HCT116 (cell line): Measurements from ENCODE around the gene ACSS1. TPM values are rescaled to one million over a fixed set of nuclear protein-coding genes. Genes with fewer than 3 reads are reported as not detected.

Source experiments
- ATAC-seq: fragments of 200-7000 bp; cut with Tn5 transposase; 2 replicates; pipeline ENCODE4 v1.9.1; 2020; ENCODE audit warnings: mild to moderate bottlenecking, moderate library complexity
- BruUV-seq: library from RNA; stranded (reverse); fragments of 400-500 nt; replicated peaks from 2 replicates; lab custom pipeline; 2021; lab: Mats Ljungman, UMichigan
- CTCF ChIA-PET: fragments of 300-600 bp; sonication (Branson Sonifier 250); formaldehyde crosslinking; loops from one replicate; lab custom pipeline; 2021; ENCODE audit warnings: antibody characterized with exemption; lab: Charles Lee
- POLR2A ChIA-PET: fragments of 300-600, 350-600 bp; sonication (Branson Sonifier 250); formaldehyde crosslinking; loops from one replicate; lab custom pipeline; 2021; ENCODE audit warnings: antibody characterized with exemption; lab: Charles Lee
- RAD21 ChIA-PET, 2 experiments: fragments of 300-600 bp; sonication (Branson Sonifier 250); formaldehyde crosslinking; loops; one replicate each; lab custom pipeline; 2023; ENCODE audit warnings: low total read pairs in 2 of 2; ENCODE audit not compliant: uncharacterized antibody in 2 of 2, unreplicated experiment in 2 of 2, low non-redundant PET in 1 of 2; lab: Charles Lee
- DNase-seq: peaks from one replicate; pipeline ENCODE4 v3.0.0-alpha.2; 2010; ENCODE audit warnings: low read depth, low spot score
- H2AFZ ChIP-seq: fragments of 200-600 bp; shearing (Covaris generic), sonication (generic); 2 replicates; pipeline ENCODE4 v1.6.1; 2017; ENCODE audit warnings: low read depth, mixed run types, mixed read lengths, antibody characterized with exemption, low read length; ENCODE audit not compliant: poor library complexity, severe bottlenecking
- H3K27ac ChIP-seq: 2 replicates; pipeline ENCODE4 v1.5.1; 2012; ENCODE audit warnings: low read depth, low read length
- H3K27me3 ChIP-seq: fragments of 200-600 bp; sonication (generic); 2 replicates; pipeline ENCODE4 v1.6.1; 2016; ENCODE audit warnings: mixed run types, low read length, mixed read lengths; ENCODE audit not compliant: insufficient read depth
- H3K36me3 ChIP-seq, 2 experiments: fragments of 200-500 bp in 1 of 2; fragments of 200-600 bp in 1 of 2; sonication (Bioruptor generic) in 1 of 2; sonication (generic) in 1 of 2; 2 replicates each; pipeline versions ENCODE4 v1.5.1 to v1.6.1; 2014 to 2016; ENCODE audit warnings: low read length in 2 of 2, inconsistent platforms in 1 of 2, mixed read lengths in 1 of 2, mixed run types in 1 of 2; ENCODE audit not compliant: insufficient read depth in 2 of 2, control insufficient read depth in 1 of 2
- H3K4me1 ChIP-seq, 2 experiments: fragments of 200-600 bp in 1 of 2; sonication (generic) in 1 of 2; 2 replicates each; pipeline versions ENCODE4 v1.5.1 to v1.6.1; 2012 to 2017; ENCODE audit warnings: low read length in 2 of 2, inconsistent platforms in 1 of 2, mild to moderate bottlenecking in 1 of 2, mixed read lengths in 1 of 2, mixed run types in 1 of 2, moderate library complexity in 1 of 2; ENCODE audit not compliant: insufficient read depth in 2 of 2, control insufficient read depth in 1 of 2
- H3K4me2 ChIP-seq: fragments of 200-600 bp; sonication (generic); 2 replicates; pipeline ENCODE4 v1.6.1; 2017; ENCODE audit warnings: mixed run types, low read length, mixed read lengths
- H3K4me3 ChIP-seq, 2 experiments: fragments of 200-600 bp in 1 of 2; sonication (generic) in 1 of 2; replicated peaks in 1 of 2; 2 replicates each; pipeline ENCODE4 v1.5.1; 2011 to 2016; ENCODE audit warnings: low read length in 2 of 2, control low read depth in 1 of 2, low read depth in 1 of 2, mild to moderate bottlenecking in 1 of 2, mixed read lengths in 1 of 2, mixed run types in 1 of 2
- H3K79me2 ChIP-seq: fragments of 200-600 bp; sonication (generic); 2 replicates; pipeline ENCODE4 v1.6.1; 2017; ENCODE audit warnings: mild to moderate bottlenecking, mixed run types, low read length, moderate library complexity, mixed read lengths; ENCODE audit not compliant: insufficient read depth
- H3K9ac ChIP-seq: fragments of 200-600 bp; sonication (generic); 2 replicates; pipeline ENCODE4 v1.6.1; 2016; ENCODE audit warnings: low read length, mixed read lengths
- H3K9me2 ChIP-seq: fragments of 200-600 bp; sonication (generic), shearing (Covaris generic); 2 replicates; pipeline ENCODE4 v1.6.1; 2017; ENCODE audit warnings: mixed run types, mild to moderate bottlenecking, moderate library complexity; ENCODE audit not compliant: insufficient read depth
- H3K9me3 ChIP-seq, 2 experiments: fragments of 200-500 bp in 1 of 2; fragments of 200-600 bp in 1 of 2; sonication (Bioruptor generic) in 1 of 2; sonication (generic) in 1 of 2; 2 replicates each; pipeline ENCODE4 v1.6.1; 2014 to 2017; ENCODE audit warnings: low read length in 2 of 2, mixed read lengths in 2 of 2, inconsistent platforms in 1 of 2, low read depth in 1 of 2, mild to moderate bottlenecking in 1 of 2, mixed run types in 1 of 2, moderate library complexity in 1 of 2; ENCODE audit not compliant: control insufficient read depth in 1 of 2, insufficient read depth in 1 of 2
- H4K20me1 ChIP-seq: fragments of 200-600 bp; sonication (generic), shearing (Covaris generic); 2 replicates; pipeline ENCODE4 v1.6.1; 2017; ENCODE audit warnings: mixed run types, mild to moderate bottlenecking, moderate library complexity; ENCODE audit not compliant: insufficient read depth
- CBX3 ChIP-seq: IDR thresholded peaks from 2 replicates; pipeline ENCODE4 v1.6.1; 2012; ENCODE audit warnings: low read depth
- CEBPB ChIP-seq: IDR thresholded peaks from 2 replicates; pipeline ENCODE4 v1.6.1; 2012; ENCODE audit warnings: low read depth
- CTCF ChIP-seq, 3 experiments: fragments of 200-600 bp in 1 of 3; sonication (generic) in 1 of 3; IDR thresholded peaks in 2 of 3; conservative IDR thresholded peaks in 1 of 3; 2 replicates each; pipeline ENCODE4 v1.5.1; 2012 to 2017; ENCODE audit warnings: low read depth in 2 of 3, low read length in 2 of 3, antibody characterized with exemption in 1 of 3, borderline replicate concordance in 1 of 3, control low read depth in 1 of 3, mild to moderate bottlenecking in 1 of 3, mixed read lengths in 1 of 3, mixed run types in 1 of 3, moderate library complexity in 1 of 3; ENCODE audit not compliant: insufficient read depth in 1 of 3
- EZH2 ChIP-seq: fragments of 200-600 bp; sonication (generic); IDR thresholded peaks from 2 replicates; pipeline ENCODE4 v1.6.1; 2017; ENCODE audit warnings: antibody characterized with exemption, mixed run types
- EZH2phosphoT487 ChIP-seq: fragments of 200-600 bp; IDR thresholded peaks from 2 replicates; pipeline ENCODE4 v1.6.1; 2018; ENCODE audit warnings: antibody characterized with exemption, borderline replicate concordance
- FOSL1 ChIP-seq: IDR thresholded peaks from 2 replicates; pipeline ENCODE4 v1.6.1; 2012; ENCODE audit warnings: low read depth
- JUND ChIP-seq: IDR thresholded peaks from 2 replicates; pipeline ENCODE4 v1.6.1; 2012
- POLR2A ChIP-seq: IDR thresholded peaks from 2 replicates; pipeline ENCODE4 v1.7.0; 2011; ENCODE audit warnings: borderline replicate concordance; ENCODE audit not compliant: insufficient read depth, insufficient read length; ENCODE audit errors: extremely low read depth
- SP1 ChIP-seq: IDR thresholded peaks from 2 replicates; pipeline ENCODE4 v1.6.1; 2012; ENCODE audit warnings: low read depth
- TCF7L2 ChIP-seq: IDR thresholded peaks from 2 replicates; pipeline ENCODE4 v1.7.0; 2011; ENCODE audit warnings: borderline replicate concordance, inconsistent platforms; ENCODE audit not compliant: insufficient read depth, insufficient read length; ENCODE audit errors: extremely low read depth
- YY1 ChIP-seq: IDR thresholded peaks from 2 replicates; pipeline ENCODE4 v1.6.1; 2011; ENCODE audit warnings: low read length, low read depth, moderate library complexity, mild to moderate bottlenecking; ENCODE audit not compliant: insufficient replicate concordance; ENCODE audit errors: extremely low read depth
- ZBTB33 ChIP-seq: IDR thresholded peaks from 2 replicates; pipeline ENCODE4 v1.6.1; 2011; ENCODE audit warnings: mild to moderate bottlenecking, low read length, moderate library complexity; ENCODE audit not compliant: insufficient replicate concordance; ENCODE audit errors: extremely low read depth
- ZFX ChIP-seq: fragments of 450-650 bp; IDR thresholded peaks from 2 replicates; pipeline ENCODE4 v1.6.1; 2017
- ZNF274 ChIP-seq: fragments of 200-500 bp; sonication (Bioruptor generic); IDR thresholded peaks from 2 replicates; pipeline ENCODE4 v1.6.1; 2014; ENCODE audit warnings: mild to moderate bottlenecking, low read depth, low read length, inconsistent platforms
- intact Hi-C: fragments of 100-400 bp; cut with micrococcal nuclease; formaldehyde crosslinking; loops from 2 replicates; pipeline ENCODE4 v1.10.0; 2022
- total RNA-seq: library from RNA; stranded (reverse); gene quantifications from one replicate; pipeline ENCODE4 v1.2.1, GENCODE V29; 2021; ENCODE audit not compliant: unreplicated experiment
- TF ChIP-seq, protein P1 (sequence below): IDR thresholded peaks from 2 replicates; pipeline ENCODE4 v1.6.1; 2012
- TF ChIP-seq, protein P2 (sequence below): IDR thresholded peaks from 2 replicates; pipeline ENCODE4 v1.6.1; 2012

The ACSS1 gene
- total RNA-seq, 1 experiment from 2014 or later: 0.27 TPM

DNA sequence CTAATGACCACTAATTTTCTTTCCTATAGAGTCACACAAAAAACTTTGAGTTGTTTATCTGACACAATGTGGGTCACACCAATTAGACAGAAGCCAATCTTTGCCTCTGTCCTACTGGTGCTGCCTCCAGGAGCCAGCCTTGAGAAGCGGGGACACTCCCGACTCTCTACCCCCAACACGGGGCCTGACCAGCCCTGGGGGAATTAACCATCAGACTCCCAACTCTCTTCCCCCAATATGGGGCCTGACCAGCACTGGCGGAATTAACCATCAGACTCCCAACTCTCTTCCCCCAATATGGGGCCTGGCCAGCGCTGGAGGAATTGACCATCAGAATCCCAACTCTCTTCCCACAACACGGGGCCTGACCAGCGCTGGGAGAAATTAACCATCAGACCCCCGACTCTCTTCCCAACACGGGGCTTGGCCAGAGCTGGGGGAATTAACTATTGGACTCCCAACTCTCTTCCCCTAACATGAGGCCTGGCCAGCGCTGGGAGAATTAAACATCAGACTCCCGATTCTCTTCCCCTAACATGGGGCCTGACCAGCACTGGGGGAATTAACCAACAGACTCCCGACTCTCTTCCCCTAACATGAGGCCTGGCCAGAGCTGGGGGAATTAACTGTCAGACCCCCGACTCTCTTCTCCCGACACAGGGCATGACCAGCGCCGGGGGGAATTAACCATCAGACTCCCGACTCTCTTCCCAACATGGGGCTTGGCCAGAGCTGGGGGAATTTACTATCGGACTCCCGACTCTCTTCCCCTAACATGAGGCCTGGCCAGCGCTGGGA, 96.4 kb downstream of the ACSS1 start:
- TF ChIP-seq, protein P1, sequence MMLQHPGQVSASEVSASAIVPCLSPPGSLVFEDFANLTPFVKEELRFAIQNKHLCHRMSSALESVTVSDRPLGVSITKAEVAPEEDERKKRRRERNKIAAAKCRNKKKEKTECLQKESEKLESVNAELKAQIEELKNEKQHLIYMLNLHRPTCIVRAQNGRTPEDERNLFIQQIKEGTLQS: no peak
- no peak for TF ChIP-seq ZBTB33
- TF ChIP-seq EZH2: no peak
- TF ChIP-seq EZH2phosphoT487: no peak
- TF ChIP-seq ZFX: no peak
- no peak for TF ChIP-seq ZNF274
- no peak for TF ChIP-seq YY1
- TF ChIP-seq CEBPB: no peak
- TF ChIP-seq FOSL1: no peak
- TF ChIP-seq CBX3: no peak
- TF ChIP-seq CTCF (IDR thresholded peaks at IDR 0.05 in 2 of 3, conservative IDR thresholded peaks at IDR 0.05 in 1 of 3; ENCODE audit: borderline replicate concordance in 1 of 3, insufficient read depth in 1 of 3, low read depth in 2 of 3, low read length in 2 of 3): no peak
- no peak for TF ChIP-seq JUND
- no peak for TF ChIP-seq POLR2A
- no peak for TF ChIP-seq TCF7L2
- TF ChIP-seq, protein P2, sequence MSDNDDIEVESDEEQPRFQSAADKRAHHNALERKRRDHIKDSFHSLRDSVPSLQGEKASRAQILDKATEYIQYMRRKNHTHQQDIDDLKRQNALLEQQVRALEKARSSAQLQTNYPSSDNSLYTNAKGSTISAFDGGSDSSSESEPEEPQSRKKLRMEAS: no peak
- TF ChIP-seq SP1: no peak
- POLR2A ChIA-PET: no interaction called here
- no peak overlapping the region for H3K4me2 ChIP-seq
- CTCF ChIA-PET: no interaction called here
- no peaks in the 10 kb centered on the region for H3K79me2 ChIP-seq
- H3K36me3 ChIP-seq: peaks cover 9 to 27% of the 10 kb centered on the region in 2 experiments; a peak in 3 of 4 replicates
- H3K9me2 ChIP-seq: no peaks in the 10 kb centered on the region
- no peaks in the 10 kb centered on the region for H3K9me3 ChIP-seq
- H3K4me1 ChIP-seq: no peaks in the 10 kb centered on the region
- no peak overlapping the region for H2AFZ ChIP-seq
- H3K27me3 ChIP-seq: no peaks in the 10 kb centered on the region
- H3K27ac ChIP-seq: no peak overlapping the region
- H4K20me1 ChIP-seq: no peaks in the 10 kb centered on the region
- RAD21 ChIA-PET: no interaction called here
- intact Hi-C loops: no loop called here
- ATAC-seq (no peak), DNase-seq (no peak)
- BruUV-seq: no TSS peak
- no peak overlapping the region for H3K9ac ChIP-seq
- no peak overlapping the region for H3K4me3 ChIP-seq
